GM18907 (cell line): ENCODE results near the gene SPANXD.
"Not testable (repeated sequence)": the region's sequence is repeated elsewhere in the genome, so short reads cannot be mapped to it uniquely, and the experiment has no call there.

Experiments used
- ATAC-seq: cut with Tn5 transposase; IDR thresholded peaks from one replicate; pipeline ENCODE4 v1.9.1; 2021; ENCODE audit warnings: mild to moderate bottlenecking, moderate library complexity; ENCODE audit not compliant: unreplicated experiment

SPANXD gene, protein sequence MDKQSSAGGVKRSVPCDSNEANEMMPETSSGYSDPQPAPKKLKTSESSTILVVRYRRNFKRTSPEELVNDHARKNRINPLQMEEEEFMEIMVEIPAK

DNA sequence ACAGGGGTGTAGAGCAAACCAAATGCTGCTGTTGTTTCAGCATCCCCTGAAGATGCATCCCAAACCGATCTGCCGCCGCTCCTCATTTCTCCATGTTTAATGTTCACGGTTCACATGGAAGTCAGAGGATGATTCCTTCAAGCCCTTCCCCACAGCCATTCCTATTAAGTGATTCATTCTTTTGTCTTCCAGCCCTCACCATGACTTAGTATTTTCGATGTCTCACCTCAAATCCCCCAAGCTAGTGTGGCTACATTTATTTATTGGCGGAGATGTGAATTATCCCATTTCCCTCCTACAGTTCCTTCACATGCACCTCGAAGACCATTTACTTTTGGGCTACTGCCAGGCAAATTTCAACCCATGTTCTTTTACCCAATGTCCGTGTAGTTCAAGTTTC, at the start of gene SPANXD:
TSS of gene SPANXD (minus strand) at position 101 of the 400 bp plus-strand sequence. CDS start 334 bp downstream, outside the sequence.
- not testable (repeated sequence) for ATAC-seq

DNA sequence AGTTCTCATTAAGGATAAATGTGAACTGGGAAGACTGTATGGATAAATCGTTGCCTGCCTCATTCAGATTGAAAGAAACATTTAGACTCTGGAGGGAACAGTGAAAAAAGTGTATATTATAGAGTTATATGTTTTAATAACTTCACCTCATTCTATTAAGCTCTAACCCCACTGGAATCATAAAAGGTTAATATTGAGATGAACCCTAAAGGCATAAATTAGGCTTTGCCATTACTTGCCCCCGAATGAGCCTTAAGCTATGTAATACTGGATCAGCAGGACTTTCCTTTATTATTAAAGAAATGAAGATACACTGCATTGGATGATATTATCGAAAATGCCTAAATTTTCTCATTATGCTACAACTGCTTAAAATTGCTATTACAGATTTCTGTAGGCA, 44.1 kb upstream of the SPANXD start:
- ATAC-seq = no peak

DNA sequence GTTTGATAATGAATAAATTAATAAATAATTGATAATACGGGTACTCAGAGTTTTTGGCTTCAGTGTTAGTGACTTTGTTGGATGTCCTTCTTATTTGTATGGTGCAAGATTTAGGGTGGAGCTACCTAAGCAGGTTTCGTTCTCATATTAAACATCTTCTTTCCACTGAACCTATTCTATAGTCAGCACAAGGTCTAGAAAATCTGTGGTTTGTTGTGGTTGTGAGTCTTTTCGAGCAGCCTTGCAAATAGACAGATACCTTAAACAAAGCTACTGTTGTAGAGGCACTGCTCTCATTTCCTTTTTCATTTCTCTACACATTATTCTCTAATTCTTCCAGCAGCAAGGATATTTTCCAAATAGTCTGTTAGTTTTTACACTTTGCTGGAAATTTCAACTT, 38.1 kb upstream of the SPANXD start:
- no peak for ATAC-seq

DNA sequence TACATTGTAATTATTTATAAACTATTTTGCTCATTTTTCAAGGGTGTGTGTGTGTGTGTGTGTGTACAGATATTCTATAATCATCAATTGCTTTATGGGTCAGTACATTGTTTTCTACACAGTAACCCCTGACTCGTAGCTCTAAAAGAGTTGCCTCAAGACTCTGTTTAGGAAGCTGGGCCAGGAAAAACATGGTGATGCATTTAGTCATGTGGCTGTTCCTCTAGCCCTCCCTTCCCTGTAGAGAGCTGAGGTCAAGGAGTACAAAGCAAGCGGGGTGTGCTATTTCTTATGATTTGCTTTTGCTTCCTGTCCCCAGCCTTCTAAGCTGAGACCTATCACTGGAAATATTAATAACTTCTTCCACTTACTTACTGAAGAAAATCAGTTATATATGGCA, 34.8 kb upstream of the SPANXD start:
- no peak for ATAC-seq

DNA sequence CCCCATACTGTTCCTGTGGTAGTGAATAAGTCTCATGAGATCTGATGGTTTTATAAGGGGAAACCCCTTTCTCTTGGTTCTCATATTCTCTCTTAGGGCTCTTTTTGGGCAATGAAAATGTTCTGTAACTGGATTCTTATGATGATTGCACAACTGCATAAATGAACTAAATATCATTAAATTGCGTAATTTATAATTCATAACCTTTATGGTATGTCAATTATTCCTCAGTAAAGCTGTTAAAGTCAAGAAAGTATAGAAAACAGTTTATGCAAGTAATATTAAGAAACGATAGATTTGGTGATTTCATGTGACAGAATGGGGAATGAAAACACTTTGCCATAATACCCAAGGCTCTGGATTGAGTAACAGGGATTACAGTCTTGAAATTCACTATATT, 33.5 kb upstream of the SPANXD start:
- ATAC-seq = no peak

DNA sequence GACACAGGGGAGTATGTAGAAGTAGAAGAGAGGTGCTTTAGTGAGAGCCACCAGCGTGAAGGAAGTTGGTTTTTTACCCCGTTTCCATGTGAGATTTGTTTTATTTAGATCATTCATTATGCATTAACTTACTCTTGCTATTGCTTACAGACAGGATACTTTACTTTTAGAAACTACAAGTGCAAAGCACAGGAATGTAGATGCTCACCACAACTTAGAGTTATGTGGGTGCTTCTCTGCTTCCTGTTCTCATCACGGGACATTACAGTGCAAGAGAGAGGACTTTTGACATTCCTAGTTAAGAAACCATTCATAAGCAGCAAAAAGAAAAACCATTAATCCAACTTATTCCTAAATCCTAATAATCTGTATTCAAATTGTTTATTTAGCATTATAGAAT, 25.6 kb upstream of the SPANXD start:
- no peak for ATAC-seq

DNA sequence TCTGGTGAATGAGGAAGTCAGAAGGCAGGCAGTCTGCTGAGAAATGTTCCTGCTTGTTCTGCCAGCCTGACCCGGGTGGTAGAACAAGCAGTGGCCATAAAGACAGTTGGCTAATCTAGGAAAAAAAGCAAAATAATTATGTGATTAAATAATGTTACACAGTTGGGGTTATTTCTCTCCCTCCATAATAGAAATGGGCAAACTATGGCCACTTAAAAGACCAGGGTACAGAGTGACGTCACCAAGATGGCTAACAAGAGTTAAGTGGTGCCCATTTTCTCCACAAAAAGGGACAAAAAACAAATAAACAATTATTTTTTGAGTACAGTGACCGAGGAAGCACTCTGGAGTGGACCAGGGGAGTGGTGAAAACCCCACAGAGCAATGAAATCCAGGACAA, 16.1 kb upstream of the SPANXD start:
- no peak for ATAC-seq

DNA sequence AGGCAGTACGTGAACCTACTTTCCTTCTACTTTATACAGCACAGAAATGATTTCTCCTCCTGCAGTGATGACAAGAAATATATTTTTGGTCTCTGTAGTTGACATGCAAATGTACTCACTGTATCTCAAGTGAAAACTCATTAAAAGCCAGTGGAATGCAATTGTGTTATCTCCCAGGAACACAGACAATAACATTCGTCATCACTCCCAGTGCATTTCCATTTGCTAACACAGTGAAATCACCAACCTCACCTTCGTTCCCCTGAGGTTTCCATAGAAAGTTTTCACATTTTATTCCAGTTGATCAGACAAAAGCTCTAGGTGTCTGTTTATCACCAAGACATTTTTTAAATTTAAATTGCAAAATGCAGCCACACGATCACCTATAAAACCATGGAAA, 2.5 kb upstream of the SPANXD start:
- no peak for ATAC-seq

DNA sequence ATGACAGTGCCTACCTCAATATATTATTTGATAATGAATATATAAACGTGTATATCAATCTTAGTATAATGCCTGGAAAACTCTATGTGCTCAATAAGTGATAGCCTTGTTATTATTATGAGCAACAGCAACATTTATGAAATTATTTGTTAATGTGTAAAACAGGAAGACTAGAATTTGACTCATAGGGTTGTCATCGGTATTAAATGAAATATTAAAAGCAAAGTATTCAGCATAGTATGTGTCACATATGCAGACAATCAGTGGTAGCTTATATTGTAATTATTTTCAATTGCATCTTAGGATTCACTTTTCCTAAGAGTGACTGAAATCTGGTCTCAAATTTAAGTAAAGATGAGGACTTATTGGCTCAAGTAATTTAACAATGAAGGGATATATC, 24.6 kb downstream of the SPANXD start:
- no peak for ATAC-seq

DNA sequence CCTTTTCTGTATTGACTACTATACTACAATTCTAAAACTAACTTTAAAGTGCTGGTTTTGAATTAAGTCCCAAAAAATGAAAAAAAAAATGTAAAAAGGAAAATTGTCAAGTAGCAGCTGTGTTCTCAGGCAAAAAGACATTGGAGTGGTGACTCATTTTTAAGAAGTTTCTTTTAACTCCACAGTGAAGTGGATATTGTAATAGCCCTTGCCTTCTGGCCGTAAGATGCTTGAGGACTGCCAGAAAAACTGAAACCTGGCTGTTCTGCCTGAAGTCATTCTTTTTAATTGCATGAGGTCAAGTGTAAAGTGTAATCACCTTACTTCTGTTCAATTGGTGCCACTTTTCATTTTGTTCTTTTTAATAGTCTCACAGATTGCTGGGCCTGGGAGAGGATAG, 28.9 kb downstream of the SPANXD start:
- no peak for ATAC-seq

DNA sequence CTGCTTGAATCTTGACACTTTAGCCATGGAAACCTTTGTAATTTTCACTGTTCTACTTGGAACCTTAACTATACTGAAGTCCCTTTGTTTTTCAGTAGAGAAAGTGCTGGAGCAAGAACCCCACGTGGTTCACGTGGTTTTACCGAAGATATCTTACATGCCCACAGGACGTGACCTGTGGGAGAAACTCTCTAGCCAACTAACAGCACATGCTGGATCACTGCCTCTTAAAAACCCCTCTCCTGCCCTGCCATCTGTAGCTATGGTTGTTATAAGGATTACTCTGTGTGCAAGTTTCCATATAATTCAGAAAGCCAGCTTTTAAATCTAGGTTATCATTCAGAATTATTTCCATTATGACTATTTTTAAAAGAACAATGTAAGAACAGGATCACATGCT, 30.2 kb downstream of the SPANXD start:
- ATAC-seq = no peak

DNA sequence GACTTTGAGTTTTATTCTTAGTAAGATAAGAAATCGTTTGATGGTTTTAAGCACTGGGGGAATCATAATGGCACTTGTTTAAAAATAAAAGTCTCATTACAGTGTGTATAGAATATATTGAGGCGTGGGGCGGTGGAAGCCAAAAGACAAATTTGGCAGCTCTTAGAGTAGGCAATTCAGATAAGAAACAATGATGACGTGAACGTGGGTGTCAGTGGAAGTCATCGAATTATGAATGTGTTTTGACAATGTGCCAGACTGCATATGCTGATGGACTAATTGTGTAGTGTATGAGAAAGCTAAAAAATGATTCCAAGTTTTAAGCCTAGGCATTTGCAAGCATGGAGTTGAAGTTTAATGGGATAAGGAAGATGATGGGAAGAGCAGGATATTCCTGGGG, 35.8 kb downstream of the SPANXD start:
- no peak for ATAC-seq

DNA sequence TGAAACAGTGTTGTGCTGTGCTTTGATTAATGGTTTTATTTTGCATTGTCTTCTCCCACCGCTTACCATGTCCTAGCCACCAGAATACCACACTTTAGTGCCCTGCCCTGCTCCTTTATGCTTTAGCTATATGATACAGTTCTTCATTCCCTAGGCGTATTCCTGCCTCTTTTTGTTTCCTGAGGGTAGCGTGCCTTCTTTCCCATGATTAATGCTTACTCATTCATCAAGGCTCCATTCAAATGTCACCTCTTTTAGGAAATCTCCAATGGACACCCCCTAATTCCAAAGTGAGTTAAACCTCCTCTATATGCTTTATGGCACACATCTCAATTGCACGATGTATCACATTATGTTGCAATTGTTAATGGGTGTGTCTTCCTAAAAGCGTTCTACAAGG, 46.3 kb downstream of the SPANXD start:
- ATAC-seq = no peak
